ENCODE data around the gene CNGA4. TPM values are rescaled to one million over a fixed set of nuclear protein-coding genes. Genes with fewer than 3 reads are reported as not detected.

CNGA4 gene
- total RNA-seq, 6 donors from 2014 or later, result 0.23 to 9.3 (median 1.8) TPM

- H3K4me1 ChIP-seq, result peaks cover 0 to 4% (median 0%) of the 10 kb centered on the region in 4 donors
- 60 to 66% methylated on average over 3 of the region's 3 CpGs for WGBS, 2 donors
These were observed 35.6 kb upstream of the CNGA4 start for GRCh38 chr11:6203327-6203726.

GRCh38 chr11:6204706-6205105 lies 34.2 kb upstream of the CNGA4 start:
- 65 to 85% methylated on average over 1 of the region's 1 CpG for WGBS, 2 donors
- H3K27ac ChIP-seq, result peak overlapping the region in 1 of 4 donors; percentile 82
- peaks cover 0 to 4% (median 0%) of the 10 kb centered on the region in 4 donors for H3K4me1 ChIP-seq
- DNase-seq (no peak), ATAC-seq (ENCODE audit: low FRiP score in 2 of 2) (no peak)
- no peaks in the 10 kb centered on the region for H3K9me3 ChIP-seq
- no peaks in the 10 kb centered on the region for H3K27me3 ChIP-seq
- TF ChIP-seq POLR2A (IDR thresholded peaks at IDR 0.05), result no peak
- no peak for TF ChIP-seq EP300 (IDR thresholded peaks at IDR 0.05)
- TF ChIP-seq CTCF (IDR thresholded peaks at IDR 0.05), result no peak
- TF ChIP-seq POLR2AphosphoS5 (IDR thresholded peaks at IDR 0.05), result peak in 1 of 2 donors; percentile 14
- H3K4me3 ChIP-seq, result no peak overlapping the region
- peaks cover under 1 to 55% (median 4%) of the 10 kb centered on the region in 4 donors for H3K36me3 ChIP-seq

More at GRCh38 chr11:6203327-6203726, 35.6 kb upstream of the CNGA4 start:
- no peak overlapping the region for H3K4me3 ChIP-seq
- TF ChIP-seq EP300 (IDR thresholded peaks at IDR 0.05), result no peak
- no peak for TF ChIP-seq POLR2AphosphoS5 (IDR thresholded peaks at IDR 0.05)
- no peak for TF ChIP-seq CTCF (IDR thresholded peaks at IDR 0.05)
- no peak for TF ChIP-seq POLR2A (IDR thresholded peaks at IDR 0.05)
- ATAC-seq (ENCODE audit: low FRiP score in 2 of 2) (no peak), DNase-seq (no peak)
- no peaks in the 10 kb centered on the region for H3K27me3 ChIP-seq
- H3K36me3 ChIP-seq, result peaks cover 0 to 43% (median 4%) of the 10 kb centered on the region in 4 donors
- H3K27ac ChIP-seq, result peak overlapping the region in 1 of 4 donors; percentile 82
- H3K9me3 ChIP-seq, result no peaks in the 10 kb centered on the region

GRCh38 chr11:6205366-6205765 lies 33.5 kb upstream of the CNGA4 start, which contains the start of gene C11orf42:
Gene C11orf42, plus strand, starts transcription at chr11:6205557. Its CDS starts 59 bp downstream, at chr11:6205616.
- Histone ChIP-seq H3K9me3 (no peaks in the 10 kb centered on the region), H3K27me3 (no peaks in the 10 kb centered on the region), H3K36me3 (peaks cover 3 to 61% (median 9%) of the 10 kb centered on the region in 4 donors), H3K4me1 (peaks cover 0 to 3% (median 0%) of the 10 kb centered on the region in 4 donors), H3K27ac (peak within 1 kb of the TSS in 2 of 4 donors; percentile 7 to 82), H3K4me3 (no peak within 1 kb of the TSS)
- DNase-seq, result no peak
- no peak for TF ChIP-seq POLR2A (IDR thresholded peaks at IDR 0.05)
- TF ChIP-seq POLR2AphosphoS5 (IDR thresholded peaks at IDR 0.05), result no peak
- TF ChIP-seq EP300 (IDR thresholded peaks at IDR 0.05), result no peak
- TF ChIP-seq CTCF (IDR thresholded peaks at IDR 0.05), result no peak
- no peak for ATAC-seq (ENCODE audit: low FRiP score in 2 of 2)
- WGBS, 2 donors, result 88 to 100% methylated on average over 1 of the region's 1 CpG

GRCh38 chr11:6206456-6207180 lies 32.3 kb upstream of the CNGA4 start:
- Histone ChIP-seq H3K4me3 (no peak overlapping the region), H3K36me3 (peaks cover 3 to 74% (median 20%) of the 10 kb centered on the region in 4 donors), H3K4me1 (no peaks in the 10 kb centered on the region), H3K27me3 (no peaks in the 10 kb centered on the region), H3K9me3 (no peaks in the 10 kb centered on the region), H3K27ac (no peak overlapping the region)
- 81 to 85% methylated on average over 3 of the region's 3 CpGs for WGBS, 2 donors
- TF ChIP-seq CTCF (IDR thresholded peaks at IDR 0.05) (no peak), POLR2AphosphoS5 (IDR thresholded peaks at IDR 0.05) (no peak), POLR2A (IDR thresholded peaks at IDR 0.05) (no peak), EP300 (IDR thresholded peaks at IDR 0.05) (no peak)
- no peak for ATAC-seq (ENCODE audit: low FRiP score in 2 of 2)
- DNase-seq, result no peak
